H1 (cell line): ENCODE results near the gene LIG1. TPM values are rescaled to one million over a fixed set of nuclear protein-coding genes. Genes with fewer than 3 reads are reported as not detected.

Experiments used
- CTCF ChIA-PET: fragments of 300-600 bp; sonication (Branson Sonifier 250); formaldehyde crosslinking; loops from one replicate; lab custom pipeline; 2021; ENCODE audit not compliant: partially characterized antibody; lab: Charles Lee
- POLR2A ChIA-PET: fragments of 300-600 bp; sonication (Branson Sonifier 250); formaldehyde crosslinking; loops from one replicate; lab custom pipeline; 2021; ENCODE audit warnings: inconsistent platforms; ENCODE audit not compliant: partially characterized antibody; lab: Charles Lee
- DNase-seq, 2 experiments: peaks; one replicate each; pipeline versions ENCODE4 v3.0.0 to v3.0.0-alpha.2; 2010 to 2022; ENCODE audit warnings: low spot score in 2 of 2, low read depth in 1 of 2, mixed read lengths in 1 of 2
- FAIRE-seq: peaks from 2 replicates; lab custom pipeline; 2011; peaks lifted over from hg19 to GRCh38; lab: Jason Lieb, UNC
- H2AFZ ChIP-seq: 2 replicates; pipeline ENCODE4 v1.8.1; 2012; ENCODE audit warnings: low read length, inconsistent platforms
- H2AK5ac ChIP-seq: 2 replicates; pipeline ENCODE4 v1.6.1; 2013; ENCODE audit warnings: low read depth, low read length
- H2BK120ac ChIP-seq: replicated peaks from 2 replicates; pipeline ENCODE3; 2013; ENCODE audit warnings: low read depth, low read length, inconsistent platforms
- H2BK12ac ChIP-seq: 2 replicates; pipeline ENCODE4 v1.6.1; 2013; ENCODE audit warnings: low read depth, low read length
- H2BK15ac ChIP-seq: 2 replicates; pipeline ENCODE4 v1.6.1; 2013; ENCODE audit warnings: low read length
- H2BK20ac ChIP-seq: 2 replicates; pipeline ENCODE4 v1.6.1; 2013; ENCODE audit warnings: low read length
- H2BK5ac ChIP-seq: 2 replicates; pipeline ENCODE4 v1.6.1; 2013; ENCODE audit warnings: low read depth, low read length
- H3K14ac ChIP-seq: 2 replicates; pipeline ENCODE4 v1.6.1; 2013; ENCODE audit warnings: inconsistent platforms; ENCODE audit not compliant: insufficient read length
- H3K18ac ChIP-seq: 2 replicates; pipeline ENCODE4 v1.6.1; 2013; ENCODE audit warnings: low read length; ENCODE audit errors: extremely low read depth
- H3K23ac ChIP-seq: 2 replicates; pipeline ENCODE4 v1.6.1; 2013; ENCODE audit warnings: inconsistent platforms; ENCODE audit not compliant: insufficient read length
- H3K23me2 ChIP-seq: 2 replicates; pipeline ENCODE4 v1.6.1; 2013; ENCODE audit warnings: low read depth, low read length
- H3K27ac ChIP-seq: 2 replicates; pipeline ENCODE4 v1.6.1; 2011; ENCODE audit warnings: low read depth, low read length, inconsistent platforms
- H3K27me3 ChIP-seq, 4 experiments: replicated peaks in 1 of 4; 1 replicate in 1 of 4; 2 replicates in 3 of 4; pipeline versions ENCODE4 v1.6.1 to v1.8.1; 2011 to 2013; ENCODE audit warnings: low read length in 3 of 4, mild to moderate bottlenecking in 3 of 4, inconsistent platforms in 2 of 4, mixed read lengths in 2 of 4, moderate library complexity in 1 of 4; ENCODE audit not compliant: control insufficient read depth in 3 of 4, insufficient read depth in 3 of 4; ENCODE audit errors: extremely low read depth in 1 of 4
- H3K36me3 ChIP-seq, 4 experiments: 2 replicates each; pipeline versions ENCODE4 v1.6.1 to v1.8.1; 2011 to 2013; ENCODE audit warnings: mild to moderate bottlenecking in 4 of 4, low read length in 3 of 4, moderate library complexity in 2 of 4, control low read depth in 1 of 4, inconsistent platforms in 1 of 4; ENCODE audit not compliant: insufficient read depth in 4 of 4, control insufficient read depth in 2 of 4
- H3K4ac ChIP-seq: replicated peaks from 2 replicates; pipeline ENCODE3; 2013; ENCODE audit warnings: low read length, low read depth, mixed read lengths, inconsistent platforms; ENCODE audit not compliant: insufficient read length
- H3K4me1 ChIP-seq, 4 experiments: replicated peaks in 1 of 4; 1 replicate in 1 of 4; 2 replicates in 3 of 4; pipeline versions ENCODE4 v1.6.1 to v1.8.1; 2011 to 2013; ENCODE audit warnings: low read length in 3 of 4, inconsistent platforms in 2 of 4, mixed read lengths in 1 of 4; ENCODE audit not compliant: insufficient read depth in 4 of 4, control insufficient read depth in 3 of 4
- H3K4me2 ChIP-seq, 2 experiments: 2 replicates each; pipeline versions ENCODE4 v1.6.1 to v1.8.1; 2011 to 2013; ENCODE audit warnings: low read depth in 2 of 2, low read length in 2 of 2, control low read depth in 1 of 2, inconsistent platforms in 1 of 2, mild to moderate bottlenecking in 1 of 2; ENCODE audit not compliant: insufficient read depth in 1 of 2
- H3K4me3 ChIP-seq, 4 experiments: fragments of 200-600, 300-600 bp in 1 of 4; sonication (generic), shearing (Covaris generic), sonication (Bioruptor Twin) in 1 of 4; 2 replicates each; pipeline versions ENCODE4 v1.5.1 to v1.8.1; 2011 to 2016; ENCODE audit warnings: low read length in 4 of 4, low read depth in 3 of 4, control low read depth in 2 of 4, inconsistent platforms in 2 of 4, mild to moderate bottlenecking in 2 of 4, mixed read lengths in 1 of 4, moderate library complexity in 1 of 4; ENCODE audit not compliant: insufficient read depth in 2 of 4; ENCODE audit errors: extremely low read depth in 1 of 4
- H3K56ac ChIP-seq: replicated peaks from 2 replicates; pipeline ENCODE3; 2013; ENCODE audit warnings: low read depth, mild to moderate bottlenecking, mixed read lengths, low read length, inconsistent platforms; ENCODE audit not compliant: insufficient read length
- H3K79me1 ChIP-seq: 2 replicates; pipeline ENCODE4 v1.6.1; 2013; ENCODE audit warnings: low read depth, low read length, control low read depth
- H3K79me2 ChIP-seq, 2 experiments: 2 replicates each; pipeline versions ENCODE4 v1.6.1 to v1.8.1; 2012 to 2013; ENCODE audit warnings: low read length in 2 of 2, mild to moderate bottlenecking in 2 of 2, inconsistent platforms in 1 of 2; ENCODE audit not compliant: insufficient read depth in 2 of 2, control insufficient read depth in 1 of 2
- H3K9ac ChIP-seq, 4 experiments: replicated peaks in 1 of 4; 1 replicate in 1 of 4; 2 replicates in 3 of 4; pipeline versions ENCODE4 v1.6.1 to v1.8.1; 2011 to 2013; ENCODE audit warnings: low read depth in 3 of 4, low read length in 3 of 4, control low read depth in 2 of 4, mild to moderate bottlenecking in 2 of 4, moderate library complexity in 2 of 4, inconsistent platforms in 1 of 4; ENCODE audit errors: extremely low read depth in 1 of 4
- H3K9me3 ChIP-seq, 2 experiments: 2 replicates each; pipeline versions ENCODE4 v1.6.1 to v1.8.1; 2012 to 2013; ENCODE audit warnings: mild to moderate bottlenecking in 2 of 2, moderate library complexity in 2 of 2, control low read depth in 1 of 2, inconsistent platforms in 1 of 2, low read depth in 1 of 2, low read length in 1 of 2, mixed read lengths in 1 of 2; ENCODE audit not compliant: insufficient read depth in 2 of 2
- H4K20me1 ChIP-seq, 2 experiments: replicated peaks in 1 of 2; 2 replicates each; pipeline versions ENCODE3 to v1.8.1; 2011 to 2013; ENCODE audit warnings: inconsistent platforms in 2 of 2, low read length in 2 of 2, mild to moderate bottlenecking in 1 of 2; ENCODE audit not compliant: insufficient read depth in 2 of 2, control insufficient read depth in 1 of 2
- H4K5ac ChIP-seq: 2 replicates; pipeline ENCODE4 v1.6.1; 2013; ENCODE audit warnings: low read length, low read depth, mixed read lengths, inconsistent platforms; ENCODE audit not compliant: insufficient read length
- H4K8ac ChIP-seq: 2 replicates; pipeline ENCODE4 v1.8.0; 2013; ENCODE audit warnings: mild to moderate bottlenecking, moderate library complexity, low read length, inconsistent platforms; ENCODE audit not compliant: insufficient read depth; ENCODE audit errors: extremely low read depth
- H4K91ac ChIP-seq: replicated peaks from 2 replicates; pipeline ENCODE3; 2013; ENCODE audit warnings: low read length, mixed read lengths, inconsistent platforms; ENCODE audit not compliant: insufficient read length
- BACH1 ChIP-seq: IDR thresholded peaks from 2 replicates; pipeline ENCODE4 v1.6.1; 2012; ENCODE audit warnings: low read length, improper control_type of control experiment
- CBX5 ChIP-seq: fragments of 300-800, 300-1000 bp; sonication (generic); IDR thresholded peaks from 2 replicates; pipeline ENCODE4 v1.7.1; 2016; ENCODE audit warnings: antibody characterized with exemption, low read length, low read depth
- GTF2F1 ChIP-seq: IDR thresholded peaks from 2 replicates; pipeline ENCODE4 v1.6.1; 2012; ENCODE audit warnings: low read depth, low read length, improper control_type of control experiment, borderline replicate concordance
- JUN ChIP-seq: IDR thresholded peaks from 2 replicates; pipeline ENCODE4 v1.6.1; 2011; ENCODE audit warnings: low read depth, mild to moderate bottlenecking, improper control_type of control experiment, low read length
- NANOG ChIP-seq: IDR thresholded peaks from 2 replicates; pipeline ENCODE4 v1.6.1; 2011; ENCODE audit warnings: low read length, low read depth, mild to moderate bottlenecking, inconsistent platforms; ENCODE audit not compliant: insufficient read depth, poor library complexity, severe bottlenecking
- RAD21 ChIP-seq, 2 experiments: IDR thresholded peaks in 1 of 2; conservative IDR thresholded peaks in 1 of 2; 2 replicates each; pipeline ENCODE4 v1.6.1; 2011; ENCODE audit warnings: low read depth in 2 of 2, low read length in 2 of 2, improper control_type of control experiment in 1 of 2, inconsistent platforms in 1 of 2, mild to moderate bottlenecking in 1 of 2, moderate library complexity in 1 of 2
- SIRT6 ChIP-seq: IDR thresholded peaks from one replicate; pipeline ENCODE4 v1.7.1; 2012; ENCODE audit warnings: low read length, inconsistent platforms
- SP1 ChIP-seq: IDR thresholded peaks from 2 replicates; pipeline ENCODE4 v1.6.1; 2011; ENCODE audit warnings: low read depth, low read length
- SUZ12 ChIP-seq: fragments of 200-600 bp; sonication (generic); IDR thresholded peaks from 2 replicates; pipeline ENCODE4 v1.6.1; 2012; ENCODE audit warnings: mild to moderate bottlenecking, inconsistent platforms, low read length, moderate library complexity, mixed read lengths
- TAF7 ChIP-seq: optimal IDR thresholded peaks from 2 replicates; pipeline ENCODE3; 2011; ENCODE audit warnings: low read depth, mild to moderate bottlenecking, inconsistent platforms, low read length, moderate library complexity, borderline replicate concordance
- TEAD4 ChIP-seq: IDR thresholded peaks from 2 replicates; pipeline ENCODE4 v1.6.1; 2012; ENCODE audit warnings: low read depth, low read length, inconsistent platforms, mixed read lengths
- YY1 ChIP-seq: IDR thresholded peaks from 2 replicates; pipeline ENCODE4 v1.6.1; 2011; ENCODE audit warnings: low read depth, mild to moderate bottlenecking, low read length
- WGBS, 2 experiments: shearing (Covaris generic) in 1 of 2; methylation state at CpG; one replicate each; pipeline versions ENCODE4 v1.1.6 to v1.1.7; 2013 to 2015; ENCODE audit warnings: low lambda C conversion rate in 2 of 2, mixed read lengths in 2 of 2, inconsistent platforms in 1 of 2, low coverage in 1 of 2, missing lambda C conversion rate in 1 of 2; ENCODE audit not compliant: insufficient replicate concordance in 2 of 2, insufficient coverage in 1 of 2, insufficient read length in 1 of 2; ENCODE audit errors: extremely low coverage in 1 of 2, missing lambda C conversion rate in 1 of 2; 5-methylcytosine and 5-hydroxymethylcytosine counted together
- polyA plus RNA-seq, 7 experiments: library from polyadenylated mRNA; depleted of rRNA in 3 of 7; stranded (reverse) in 5 of 7; unstranded in 2 of 7; fragments of >200 nt in 5 of 7; fragments of 200-250 nt in 2 of 7; gene quantifications; 1 replicate in 5 of 7; 2 replicates in 1 of 7; 4 replicates in 1 of 7; pipeline versions ENCODE4 v1.2.1 to v1.2.3, GENCODE V29; 2011 to 2013; ENCODE audit warnings: missing spikeins in 2 of 7, mixed read lengths in 2 of 7
- total RNA-seq: library from RNA; stranded (reverse); fragmentation: NEBNext Ultra II Directional; extraction: Animal tissue kit (Norgen Biotek cat#: 25700); gene quantifications from 2 replicates; pipeline ENCODE4 v1.2.1, GENCODE V29; 2021
- TF ChIP-seq, protein P1 (sequence below): IDR thresholded peaks from 2 replicates; pipeline ENCODE4 v1.6.1; 2012; ENCODE audit warnings: low read length, inconsistent platforms

Gene LIG1
- total and polyA plus RNA-seq, 2 of the 8 experiments (the other 6 are each of a cell fraction or from before 2014, with no cell fraction given) = 67.6 to 113 TPM

- Histone ChIP-seq H3K79me2 (no peaks in the 10 kb centered on the region), H3K9me3 (no peaks in the 10 kb centered on the region), H3K27ac (no peak overlapping the region), H3K23me2 (no peaks in the 10 kb centered on the region), H4K8ac (no peak overlapping the region), H4K91ac (no peak overlapping the region), H3K4me2 (no peak overlapping the region), H2AFZ (no peak overlapping the region), H3K14ac (no peak overlapping the region), H3K56ac (no peak overlapping the region), H2BK5ac (no peak overlapping the region), H2BK120ac (no peak overlapping the region), H3K4me1 (no peaks in the 10 kb centered on the region), H3K79me1 (no peaks in the 10 kb centered on the region), H3K9ac (no peak overlapping the region), H2BK15ac (no peak overlapping the region), H3K4ac (no peak overlapping the region), H4K5ac (no peak overlapping the region), H3K4me3 (no peak overlapping the region), H2AK5ac (no peak overlapping the region), H3K18ac (no peak overlapping the region), H3K36me3 (no peaks in the 10 kb centered on the region), H3K27me3 (no peaks in the 10 kb centered on the region), H2BK20ac (no peak overlapping the region), H4K20me1 (peaks cover 0 to 2% of the 10 kb centered on the region in 2 experiments), H3K23ac (no peak overlapping the region), H2BK12ac (no peak overlapping the region)
- POLR2A ChIA-PET = interaction anchor here (1.1 to 1.5 kb wide), 2 partner anchors 9 to 20 kb away, joined by 3 read pairs; no protein-coding TSS in a partner anchor
- DNase-seq (no peak), FAIRE-seq (no peak)
- WGBS, 2 experiments = 81% methylated on average over 5 of the region's 5 CpGs; no CpG with 5 or more reads in 1 of the 2 experiments
- CTCF ChIA-PET = interaction anchor here (0.9 to 6.8 kb wide), 4 partner anchors 12 to 46 kb away, joined by 3 to 68 read pairs (median 28); no protein-coding TSS in a partner anchor
- TF ChIP-seq SUZ12 (no peak), SP1 (no peak), SIRT6 (no peak), JUN (no peak), BACH1 (no peak), CBX5 (no peak), RAD21 (IDR thresholded peaks at IDR 0.05 in 1 of 2, conservative IDR thresholded peaks at IDR 0.05 in 1 of 2; ENCODE audit: low read depth in 2 of 2, low read length in 2 of 2) (no peak), TEAD4 (no peak), YY1 (no peak), TAF7 (no peak), NANOG (no peak), GTF2F1 (no peak)
- TF ChIP-seq, protein P1, sequence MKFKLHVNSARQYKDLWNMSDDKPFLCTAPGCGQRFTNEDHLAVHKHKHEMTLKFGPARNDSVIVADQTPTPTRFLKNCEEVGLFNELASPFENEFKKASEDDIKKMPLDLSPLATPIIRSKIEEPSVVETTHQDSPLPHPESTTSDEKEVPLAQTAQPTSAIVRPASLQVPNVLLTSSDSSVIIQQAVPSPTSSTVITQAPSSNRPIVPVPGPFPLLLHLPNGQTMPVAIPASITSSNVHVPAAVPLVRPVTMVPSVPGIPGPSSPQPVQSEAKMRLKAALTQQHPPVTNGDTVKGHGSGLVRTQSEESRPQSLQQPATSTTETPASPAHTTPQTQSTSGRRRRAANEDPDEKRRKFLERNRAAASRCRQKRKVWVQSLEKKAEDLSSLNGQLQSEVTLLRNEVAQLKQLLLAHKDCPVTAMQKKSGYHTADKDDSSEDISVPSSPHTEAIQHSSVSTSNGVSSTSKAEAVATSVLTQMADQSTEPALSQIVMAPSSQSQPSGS = no peak
Observed at GRCh38 chr19:48213959-48214358, 43.8 kb upstream of the LIG1 start.
